Measurements from ENCODE around the gene FZR1.
A peak's percentile ranks its signal among the peaks of the same experiment; 100 is the strongest.

The FZR1 gene

DNA sequence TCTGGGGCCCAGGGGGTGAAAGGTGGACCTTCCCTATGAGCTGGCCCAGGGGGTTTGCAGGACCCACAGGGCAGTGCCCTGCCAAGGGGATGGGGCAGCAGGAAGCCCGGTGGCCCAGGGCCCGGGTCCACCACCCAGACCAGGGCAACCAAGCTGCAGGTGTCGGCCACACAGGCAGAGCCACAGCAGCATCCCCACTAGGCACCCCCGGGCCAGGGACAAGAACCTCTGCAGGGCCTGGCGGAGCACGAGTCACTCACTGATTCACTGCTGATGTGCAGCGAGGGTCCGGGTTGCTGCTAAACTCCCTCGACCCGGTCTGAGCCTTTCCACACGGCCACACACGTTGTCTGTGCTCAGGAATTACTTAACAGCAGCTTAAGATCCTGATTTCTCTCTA lies 8.8 kb downstream of the FZR1 start:
- Histone ChIP-seq H4K20me1 (ENCODE audit: insufficient read depth, low read length) (peaks cover 90% of the 10 kb centered on the region), H3K4me2 (ENCODE audit: insufficient read depth, low read length) (no peak overlapping the region), H3K79me2 (ENCODE audit: insufficient read depth, low read length) (peaks cover 100% of the 10 kb centered on the region), H3K4me3 (ENCODE audit: low read depth in 1 of 2, low read length in 2 of 2) (no peak overlapping the region), H2AFZ (ENCODE audit: low read depth, low read length) (no peak overlapping the region), H3K27me3 (ENCODE audit: insufficient read depth, low read length, poor library complexity) (no peaks in the 10 kb centered on the region), H3K9me3 (ENCODE audit: insufficient read depth, low read length, severe bottlenecking) (no peaks in the 10 kb centered on the region), H3K9ac (ENCODE audit: low read depth, low read length) (no peak overlapping the region), H3K36me3 (ENCODE audit: insufficient read depth, low read length) (peaks cover 78% of the 10 kb centered on the region), H3K27ac (ENCODE audit: low read length) (no peak overlapping the region; the same call in 1 of the 2 replicates), H3K4me1 (ENCODE audit: insufficient read depth, low read length) (peaks cover 5% of the 10 kb centered on the region; the same call in 1 of the 2 replicates)
- ATAC-seq (ENCODE audit: insufficient read depth, low read depth) = no peak
- no peak for DNase-seq
- TF ChIP-seq, protein P1, sequence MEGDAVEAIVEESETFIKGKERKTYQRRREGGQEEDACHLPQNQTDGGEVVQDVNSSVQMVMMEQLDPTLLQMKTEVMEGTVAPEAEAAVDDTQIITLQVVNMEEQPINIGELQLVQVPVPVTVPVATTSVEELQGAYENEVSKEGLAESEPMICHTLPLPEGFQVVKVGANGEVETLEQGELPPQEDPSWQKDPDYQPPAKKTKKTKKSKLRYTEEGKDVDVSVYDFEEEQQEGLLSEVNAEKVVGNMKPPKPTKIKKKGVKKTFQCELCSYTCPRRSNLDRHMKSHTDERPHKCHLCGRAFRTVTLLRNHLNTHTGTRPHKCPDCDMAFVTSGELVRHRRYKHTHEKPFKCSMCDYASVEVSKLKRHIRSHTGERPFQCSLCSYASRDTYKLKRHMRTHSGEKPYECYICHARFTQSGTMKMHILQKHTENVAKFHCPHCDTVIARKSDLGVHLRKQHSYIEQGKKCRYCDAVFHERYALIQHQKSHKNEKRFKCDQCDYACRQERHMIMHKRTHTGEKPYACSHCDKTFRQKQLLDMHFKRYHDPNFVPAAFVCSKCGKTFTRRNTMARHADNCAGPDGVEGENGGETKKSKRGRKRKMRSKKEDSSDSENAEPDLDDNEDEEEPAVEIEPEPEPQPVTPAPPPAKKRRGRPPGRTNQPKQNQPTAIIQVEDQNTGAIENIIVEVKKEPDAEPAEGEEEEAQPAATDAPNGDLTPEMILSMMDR (IDR thresholded peaks at IDR 0.05; ENCODE audit: borderline replicate concordance, extremely low read depth, low read length, poor library complexity, severe bottlenecking) = no peak
- TF ChIP-seq EZH2 (IDR thresholded peaks at IDR 0.05; ENCODE audit: borderline replicate concordance, low read depth, low read length, severe bottlenecking) = no peak

DNA sequence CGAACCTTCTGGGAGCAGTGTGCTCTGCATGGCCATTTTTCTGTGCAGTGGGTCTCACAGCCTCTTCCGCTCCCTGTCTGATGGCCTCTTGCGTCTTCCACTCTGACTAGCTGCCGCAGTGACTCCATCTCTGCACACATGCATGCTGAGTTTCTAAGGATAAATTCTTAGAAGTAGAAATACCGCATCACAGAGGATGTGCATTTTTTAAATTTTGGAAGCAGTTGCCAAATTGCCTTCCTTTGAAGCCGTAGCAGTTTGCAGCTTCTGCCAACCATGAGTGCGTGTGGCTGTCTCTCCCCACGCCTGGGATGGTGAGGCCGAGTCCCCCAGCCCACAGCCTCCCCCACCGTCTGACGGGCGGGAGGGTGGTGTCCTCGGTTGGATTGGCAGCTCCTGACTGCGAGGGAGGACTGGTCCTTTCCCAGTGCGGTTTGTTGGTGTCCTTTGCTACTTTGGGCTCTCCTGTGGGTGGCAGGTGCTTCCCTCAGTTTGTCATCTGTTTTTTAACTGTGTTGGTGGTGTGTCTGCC lies 9.8 kb downstream of the FZR1 start:
- Histone ChIP-seq H3K4me3 (ENCODE audit: low read depth in 1 of 2, low read length in 2 of 2) (no peak overlapping the region), H2AFZ (ENCODE audit: low read depth, low read length) (no peak overlapping the region), H3K9me3 (ENCODE audit: insufficient read depth, low read length, severe bottlenecking) (no peaks in the 10 kb centered on the region), H3K4me1 (ENCODE audit: insufficient read depth, low read length) (peaks cover 2% of the 10 kb centered on the region; the same call in 1 of the 2 replicates), H4K20me1 (ENCODE audit: insufficient read depth, low read length) (peaks cover 91% of the 10 kb centered on the region), H3K36me3 (ENCODE audit: insufficient read depth, low read length) (peaks cover 78% of the 10 kb centered on the region), H3K79me2 (ENCODE audit: insufficient read depth, low read length) (peaks cover 100% of the 10 kb centered on the region), H3K9ac (ENCODE audit: low read depth, low read length) (no peak overlapping the region), H3K27ac (ENCODE audit: low read length) (peak overlapping the region; percentile 57; the same call in 1 of the 2 replicates), H3K4me2 (ENCODE audit: insufficient read depth, low read length) (no peak overlapping the region), H3K27me3 (ENCODE audit: insufficient read depth, low read length, poor library complexity) (no peaks in the 10 kb centered on the region)
- ATAC-seq (ENCODE audit: insufficient read depth, low read depth) (no peak), DNase-seq (no peak)
- TF ChIP-seq, protein P1 (IDR thresholded peaks at IDR 0.05; ENCODE audit: borderline replicate concordance, extremely low read depth, low read length, poor library complexity, severe bottlenecking) = no peak
- TF ChIP-seq EZH2 (IDR thresholded peaks at IDR 0.05; ENCODE audit: borderline replicate concordance, low read depth, low read length, severe bottlenecking) = no peak

DNA sequence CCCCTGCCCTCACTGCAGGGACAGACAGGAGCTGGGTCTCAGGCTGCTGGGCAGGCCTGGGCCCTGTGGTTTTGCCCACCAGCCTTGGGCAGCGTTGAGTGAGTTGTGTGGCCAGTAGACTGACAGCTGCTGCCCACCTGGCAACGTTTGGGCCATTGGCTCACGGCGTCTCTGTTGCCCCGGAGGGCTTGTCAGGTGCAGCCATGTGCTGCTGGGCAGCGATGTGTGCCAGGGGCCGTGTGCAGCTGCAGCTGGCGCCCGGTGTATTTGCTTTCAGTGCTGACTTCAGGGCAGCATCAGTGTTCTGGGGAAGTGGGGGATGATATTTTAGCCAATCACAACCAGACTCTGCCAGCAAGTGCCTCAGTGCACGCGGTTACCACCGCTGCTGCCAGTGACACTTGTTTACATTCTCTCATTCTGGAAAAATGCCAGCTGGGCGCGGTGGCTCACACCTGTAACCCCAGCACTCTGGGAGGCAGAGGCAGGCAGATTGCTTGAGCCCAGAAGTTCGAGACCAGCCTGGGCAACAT lies 10.6 kb downstream of the FZR1 start:
- Histone ChIP-seq H3K4me2 (ENCODE audit: insufficient read depth, low read length) (no peak overlapping the region), H3K27ac (ENCODE audit: low read length) (no peak overlapping the region), H3K9me3 (ENCODE audit: insufficient read depth, low read length, severe bottlenecking) (no peaks in the 10 kb centered on the region), H3K27me3 (ENCODE audit: insufficient read depth, low read length, poor library complexity) (no peaks in the 10 kb centered on the region), H3K4me3 (ENCODE audit: low read depth in 1 of 2, low read length in 2 of 2) (no peak overlapping the region), H3K9ac (ENCODE audit: low read depth, low read length) (no peak overlapping the region), H4K20me1 (ENCODE audit: insufficient read depth, low read length) (peaks cover 89% of the 10 kb centered on the region), H3K4me1 (ENCODE audit: insufficient read depth, low read length) (peaks cover 2% of the 10 kb centered on the region; the same call in 1 of the 2 replicates), H2AFZ (ENCODE audit: low read depth, low read length) (no peak overlapping the region), H3K79me2 (ENCODE audit: insufficient read depth, low read length) (peaks cover 100% of the 10 kb centered on the region), H3K36me3 (ENCODE audit: insufficient read depth, low read length) (peaks cover 76% of the 10 kb centered on the region)
- peak; percentile 60; the same call in 2 of the 3 replicates for ATAC-seq (ENCODE audit: insufficient read depth, low read depth)
- no peak for TF ChIP-seq EZH2 (IDR thresholded peaks at IDR 0.05; ENCODE audit: borderline replicate concordance, low read depth, low read length, severe bottlenecking)
- TF ChIP-seq, protein P1 (IDR thresholded peaks at IDR 0.05; ENCODE audit: borderline replicate concordance, extremely low read depth, low read length, poor library complexity, severe bottlenecking) = no peak
- DNase-seq = peak; percentile 49

Measured in DND-41 (cell line).